Astrocyte (in vitro differentiated cells and primary cell): ENCODE results near the gene RYR2.

Source experiments
- EZH2 ChIP-seq: IDR thresholded peaks from 2 replicates; pipeline ENCODE4 v1.6.1; 2012; ENCODE audit warnings: mild to moderate bottlenecking, low read length, inconsistent platforms; ENCODE audit not compliant: insufficient read depth
- TF ChIP-seq, protein P1 (sequence below): IDR thresholded peaks from 2 replicates; pipeline ENCODE4 v1.5.1; 2011; ENCODE audit warnings: low read depth, mild to moderate bottlenecking, inconsistent platforms, low read length, moderate library complexity; ENCODE audit not compliant: insufficient read depth

DNA sequence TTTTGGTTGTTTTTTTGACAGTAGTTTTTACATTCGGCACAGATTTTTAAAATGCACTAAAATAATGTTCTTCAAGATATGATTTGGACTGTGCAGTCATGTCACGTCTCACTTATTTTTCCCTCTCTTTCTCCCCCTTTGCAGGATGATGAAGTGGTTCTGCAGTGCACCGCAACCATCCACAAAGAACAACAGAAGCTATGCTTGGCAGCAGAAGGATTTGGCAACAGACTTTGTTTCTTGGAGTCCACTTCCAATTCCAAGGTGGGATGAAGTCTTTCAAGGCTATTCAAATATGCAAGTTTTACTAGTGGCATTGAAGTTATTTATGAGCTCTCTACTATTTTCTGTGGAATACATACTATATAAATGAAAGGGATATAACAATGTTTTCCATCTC, 228.4 kb downstream of the RYR2 start:
- TF ChIP-seq, protein P1, sequence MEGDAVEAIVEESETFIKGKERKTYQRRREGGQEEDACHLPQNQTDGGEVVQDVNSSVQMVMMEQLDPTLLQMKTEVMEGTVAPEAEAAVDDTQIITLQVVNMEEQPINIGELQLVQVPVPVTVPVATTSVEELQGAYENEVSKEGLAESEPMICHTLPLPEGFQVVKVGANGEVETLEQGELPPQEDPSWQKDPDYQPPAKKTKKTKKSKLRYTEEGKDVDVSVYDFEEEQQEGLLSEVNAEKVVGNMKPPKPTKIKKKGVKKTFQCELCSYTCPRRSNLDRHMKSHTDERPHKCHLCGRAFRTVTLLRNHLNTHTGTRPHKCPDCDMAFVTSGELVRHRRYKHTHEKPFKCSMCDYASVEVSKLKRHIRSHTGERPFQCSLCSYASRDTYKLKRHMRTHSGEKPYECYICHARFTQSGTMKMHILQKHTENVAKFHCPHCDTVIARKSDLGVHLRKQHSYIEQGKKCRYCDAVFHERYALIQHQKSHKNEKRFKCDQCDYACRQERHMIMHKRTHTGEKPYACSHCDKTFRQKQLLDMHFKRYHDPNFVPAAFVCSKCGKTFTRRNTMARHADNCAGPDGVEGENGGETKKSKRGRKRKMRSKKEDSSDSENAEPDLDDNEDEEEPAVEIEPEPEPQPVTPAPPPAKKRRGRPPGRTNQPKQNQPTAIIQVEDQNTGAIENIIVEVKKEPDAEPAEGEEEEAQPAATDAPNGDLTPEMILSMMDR = no peak
- no peak for TF ChIP-seq EZH2
